Mucosa of descending colon (tissue), 3 donors: ENCODE results near the gene GTF2H1. TPM values are rescaled to one million over a fixed set of nuclear protein-coding genes. Genes with fewer than 3 reads are reported as not detected.

Experiments used
- ATAC-seq: fragments of 200-7000 bp; cut with Tn5 transposase; one replicate; pipeline ENCODE4 v1.9.1; 2020; ENCODE audit warnings: mild to moderate bottlenecking, moderate library complexity
- DNase-seq, 3 donors: peaks; one replicate each; pipeline ENCODE4 v3.0.0-alpha.2; 2020
- H3K36me3 ChIP-seq: fragments of 200-600 bp; one replicate; pipeline ENCODE4 v1.8.0; 2021; ENCODE audit warnings: low read depth, mild to moderate bottlenecking
- H3K4me1 ChIP-seq: fragments of 200-600 bp; one replicate; pipeline ENCODE4 v1.8.0; 2021; ENCODE audit warnings: low read depth, mild to moderate bottlenecking
- H3K4me3 ChIP-seq: fragments of 200-600 bp; one replicate; pipeline ENCODE4 v1.8.0; 2021; ENCODE audit warnings: mild to moderate bottlenecking
- H3K9me3 ChIP-seq: fragments of 200-600 bp; one replicate; pipeline ENCODE4 v1.8.0; 2021; ENCODE audit warnings: mild to moderate bottlenecking
- intact Hi-C, 2 donors: fragments of 100-400 bp; cut with DNase I in 1 of 2; cut with micrococcal nuclease in 1 of 2; formaldehyde crosslinking; loops; one replicate each; pipeline versions ENCODE4 v1.11.0 to v1.11.1; 2022; cut with DNase I, micrococcal nuclease
- microRNA-seq: library from miRNA; unstranded; fragments of <30 nt; microRNA quantifications from one replicate; pipeline ENCODE4, GENCODE V29; 2019
- total RNA-seq, 3 donors: library from RNA; stranded (reverse); fragmentation: NEBNext Ultra II Directional in 2 of 3; extraction: Animal tissue kit (Norgen Biotek cat#: 25700) in 2 of 3; gene quantifications; one replicate each; pipeline versions ENCODE4 v1.2.1 to v1.2.4, GENCODE V29; 2021 to 2023
- TF ChIP-seq, protein P1 (sequence below): fragments of 200-600 bp; IDR thresholded peaks from one replicate; pipeline ENCODE4 v1.8.0; 2022; ENCODE audit warnings: antibody characterized with exemption, mild to moderate bottlenecking
- donor health status: DM: no; HTN: no; CAD: no; lungs with moderate emphysema.
- donor health status: DM: no; HTN: no; CAD: no.
- donor health status: DM: no; HTN: yes; CAD: no.

The GTF2H1 gene
- total RNA-seq, 3 donors from 2014 or later, result 32.8 to 43.3 (median 35.9) TPM

DNA sequence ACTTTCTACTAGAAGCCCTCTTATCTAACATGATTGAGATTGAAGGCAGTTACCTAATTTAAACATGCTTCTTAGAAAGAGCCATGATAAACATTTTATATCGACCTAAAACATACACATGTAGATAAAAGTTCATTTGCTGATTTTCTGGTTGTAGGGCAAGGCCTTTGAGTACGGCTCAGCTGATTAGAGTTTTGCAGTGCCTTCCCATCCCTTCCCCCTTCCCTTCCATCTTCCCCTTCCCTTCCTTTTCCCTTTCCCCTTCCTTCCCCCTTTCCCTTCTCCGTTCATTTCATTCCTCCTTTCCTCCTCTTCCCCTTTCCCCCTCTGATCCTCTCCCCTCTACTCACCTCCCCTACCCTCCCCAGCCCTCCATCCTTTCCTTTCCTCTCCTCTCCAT, 94.1 kb downstream of the GTF2H1 start:
- Histone ChIP-seq H3K36me3 (no peaks in the 10 kb centered on the region), H3K4me3 (no peak overlapping the region), H3K9me3 (no peaks in the 10 kb centered on the region), H3K4me1 (no peaks in the 10 kb centered on the region)
- no peak for ATAC-seq
- no peak for DNase-seq
- intact Hi-C loops, result no loop called here
- TF ChIP-seq, protein P1, sequence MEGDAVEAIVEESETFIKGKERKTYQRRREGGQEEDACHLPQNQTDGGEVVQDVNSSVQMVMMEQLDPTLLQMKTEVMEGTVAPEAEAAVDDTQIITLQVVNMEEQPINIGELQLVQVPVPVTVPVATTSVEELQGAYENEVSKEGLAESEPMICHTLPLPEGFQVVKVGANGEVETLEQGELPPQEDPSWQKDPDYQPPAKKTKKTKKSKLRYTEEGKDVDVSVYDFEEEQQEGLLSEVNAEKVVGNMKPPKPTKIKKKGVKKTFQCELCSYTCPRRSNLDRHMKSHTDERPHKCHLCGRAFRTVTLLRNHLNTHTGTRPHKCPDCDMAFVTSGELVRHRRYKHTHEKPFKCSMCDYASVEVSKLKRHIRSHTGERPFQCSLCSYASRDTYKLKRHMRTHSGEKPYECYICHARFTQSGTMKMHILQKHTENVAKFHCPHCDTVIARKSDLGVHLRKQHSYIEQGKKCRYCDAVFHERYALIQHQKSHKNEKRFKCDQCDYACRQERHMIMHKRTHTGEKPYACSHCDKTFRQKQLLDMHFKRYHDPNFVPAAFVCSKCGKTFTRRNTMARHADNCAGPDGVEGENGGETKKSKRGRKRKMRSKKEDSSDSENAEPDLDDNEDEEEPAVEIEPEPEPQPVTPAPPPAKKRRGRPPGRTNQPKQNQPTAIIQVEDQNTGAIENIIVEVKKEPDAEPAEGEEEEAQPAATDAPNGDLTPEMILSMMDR, result no peak

Small RNA genes lying within 50 kb of the gene (microRNA-seq; reads per million reads assigned to microRNA genes)
- not detected for gene MIR3159

Other genes with a start within 250 kb of the GTF2H1 start
- gene SAAL1, start 216.5 kb upstream of the GTF2H1 start, total RNA-seq, result 10 to 100 TPM; 11.3 to 13.4 (median 11.6) TPM
- gene MRGPRX3, start 190.0 kb upstream of the GTF2H1 start, total RNA-seq, result under 1 TPM in 1 of 3 donors, not detected in 2; 0.17 TPM
- not detected for gene MRGPRX4, start 149.7 kb upstream of the GTF2H1 start, total RNA-seq
- not detected for gene SAA4, start 85.8 kb upstream of the GTF2H1 start, total RNA-seq
- 1 to 10 TPM; 1.3 to 2.0 (median 1.7) TPM for gene SAA2, start 73.9 kb upstream of the GTF2H1 start, total RNA-seq
- 10 to 100 TPM in 1 of 3 donors, 1 to 10 TPM in 2; 3.9 to 11.3 (median 8.0) TPM for gene SAA1, start 56.3 kb upstream of the GTF2H1 start, total RNA-seq
- gene HPS5, start 427 bp upstream of the GTF2H1 start, total RNA-seq, result 10 to 100 TPM in 2 of 3 donors, 1 to 10 TPM in 1; 9.8 to 16.6 (median 14.1) TPM
- 100 to 1,000 TPM; 453 to 504 (median 462) TPM for gene LDHA, start 72.0 kb downstream of the GTF2H1 start, total RNA-seq
- gene LDHC, start 89.8 kb downstream of the GTF2H1 start, total RNA-seq, result not detected
- not detected for gene LDHAL6A, start 133.3 kb downstream of the GTF2H1 start, total RNA-seq
- 10 to 100 TPM; 60.6 to 71.1 (median 64.9) TPM for gene TSG101, start 204.4 kb downstream of the GTF2H1 start, total RNA-seq